HG03095 (cell line): ENCODE results near the gene RDM1.
"Not testable (repeated sequence)": the region's sequence is repeated elsewhere in the genome, so short reads cannot be mapped to it uniquely, and the experiment has no call there.

ENCODE experiments used
- ATAC-seq: cut with Tn5 transposase; IDR thresholded peaks from one replicate; pipeline ENCODE4 v1.9.1; 2021; ENCODE audit warnings: moderate library complexity; ENCODE audit not compliant: unreplicated experiment

Gene RDM1

GRCh38 chr17:35900708-35901480 lies 29.7 kb downstream of the RDM1 start:
- ATAC-seq, result no peak

- no peak for ATAC-seq
Measured at GRCh38 chr17:35900280-35900679, 30.3 kb downstream of the RDM1 start.

- ATAC-seq, result no peak
Measured at GRCh38 chr17:35898283-35899070, 32.1 kb downstream of the RDM1 start.

GRCh38 chr17:35897772-35898171 lies 32.8 kb downstream of the RDM1 start:
- not testable (repeated sequence) for ATAC-seq

GRCh38 chr17:35895636-35896587 lies 34.7 kb downstream of the RDM1 start:
- ATAC-seq, result no peak

GRCh38 chr17:35894206-35894605 lies 36.4 kb downstream of the RDM1 start:
- ATAC-seq, result no peak

GRCh38 chr17:35893751-35894150 lies 36.8 kb downstream of the RDM1 start:
- no peak for ATAC-seq

- no peak for ATAC-seq
Measured at GRCh38 chr17:35892091-35893035, 38.2 kb downstream of the RDM1 start.

- no peak for ATAC-seq
Measured at GRCh38 chr17:35891269-35891668, 39.3 kb downstream of the RDM1 start.

- ATAC-seq, result no peak
Measured at GRCh38 chr17:35890774-35891155, 39.8 kb downstream of the RDM1 start.

GRCh38 chr17:35889818-35890773 lies 40.5 kb downstream of the RDM1 start:
- ATAC-seq, result no peak

GRCh38 chr17:35889241-35889640 lies 41.3 kb downstream of the RDM1 start:
- ATAC-seq, result no peak

- ATAC-seq, result peak; percentile 85
Measured at GRCh38 chr17:35879773-35880654, 50.6 kb downstream of the RDM1 start, which contains the start of gene CCL5. Gene CCL5 (minus strand): TSS chr17:35880360.

- no peak for ATAC-seq
Measured at GRCh38 chr17:35878361-35878760, 52.2 kb downstream of the RDM1 start.

GRCh38 chr17:35877345-35878029 lies 53.1 kb downstream of the RDM1 start:
- no peak for ATAC-seq

- ATAC-seq, result no peak
Measured at GRCh38 chr17:35876534-35876933, 54.0 kb downstream of the RDM1 start.

GRCh38 chr17:35875800-35876139 lies 54.8 kb downstream of the RDM1 start:
- no peak for ATAC-seq
